Spleen (tissue), 3 donors: ENCODE measurements around the gene NLRP10.

Experiments
- POLR2A ChIP-seq, 3 donors: fragments of 450-650 bp; IDR thresholded peaks; one replicate each; pipeline ENCODE4 v1.5.1; 2017; ENCODE audit warnings: antibody characterized with exemption in 3 of 3, mild to moderate bottlenecking in 1 of 3
- POLR2AphosphoS5 ChIP-seq, 3 donors: sonication (generic); formaldehyde crosslinking; IDR thresholded peaks; one replicate each; pipeline ENCODE4 v1.5.1; 2017; ENCODE audit warnings: antibody characterized with exemption in 3 of 3

GRCh38 chr11:7974668-7975067 is 9.4 kb upstream of the NLRP10 start:
- TF ChIP-seq POLR2AphosphoS5 (IDR thresholded peaks at IDR 0.05) (no peak), POLR2A (IDR thresholded peaks at IDR 0.05) (no peak)
